ENCODE data around the gene GOLT1A. TPM values are rescaled to one million over a fixed set of nuclear protein-coding genes. Genes with fewer than 3 reads are reported as not detected.

GOLT1A gene
- total and polyA plus RNA-seq, 7 experiments from 2014 or later = 1.3 TPM; not detected in 5

GRCh38 chr1:204260601-204261197 is 46.9 kb upstream of the GOLT1A start:
- H3K4me3 Mint-ChIP-seq = no peak overlapping the region
- intact Hi-C loops (cut with micrococcal nuclease) = no loop called here
- no peaks in the 10 kb centered on the region for H3K9me3 ChIP-seq (ENCODE audit: control insufficient read depth in 2 of 3, low read length in 3 of 3)
- H3K36me3 Mint-ChIP-seq = no peaks in the 10 kb centered on the region
- ATAC-seq = no peak
- no peak overlapping the region for H3K4me3 ChIP-seq (ENCODE audit: low read length)
- H3K27me3 Mint-ChIP-seq = peaks cover 0 to 6% (median 0%) of the 10 kb centered on the region in 5 donors
- no peaks in the 10 kb centered on the region for H3K36me3 ChIP-seq (ENCODE audit: control insufficient read depth in 2 of 3, insufficient read depth in 3 of 3, low read length in 3 of 3)
- CTCF ChIA-PET = interaction anchor here (3.5 kb wide), 1 partner anchor 102 kb away, joined by 15 read pairs; no protein-coding TSS in a partner anchor
- DNase-seq = no peak
- POLR2A ChIA-PET = no interaction called here
- no peak overlapping the region for H3K27ac ChIP-seq (ENCODE audit: low read depth, low read length)
- no peak overlapping the region for H3K27ac Mint-ChIP-seq
- no peaks in the 10 kb centered on the region for H3K9me3 Mint-ChIP-seq
- H3K27me3 ChIP-seq (ENCODE audit: control insufficient read depth in 2 of 2, insufficient read depth in 2 of 2, low read length in 2 of 2) = no peaks in the 10 kb centered on the region
- no peaks in the 10 kb centered on the region for H3K4me1 ChIP-seq (ENCODE audit: control insufficient read depth in 2 of 2, insufficient read depth in 2 of 2, low read length in 2 of 2)
- peaks cover 0 to 4% (median 0%) of the 10 kb centered on the region in 7 donors for H3K4me1 Mint-ChIP-seq

GRCh38 chr1:204259782-204260181 is 46.0 kb upstream of the GOLT1A start:
- Histone ChIP-seq H3K4me1 (ENCODE audit: control insufficient read depth in 2 of 2, insufficient read depth in 2 of 2, low read length in 2 of 2) (no peaks in the 10 kb centered on the region), H3K9me3 (ENCODE audit: control insufficient read depth in 2 of 3, low read length in 3 of 3) (no peaks in the 10 kb centered on the region), H3K4me3 (ENCODE audit: low read length) (no peak overlapping the region), H3K36me3 (ENCODE audit: control insufficient read depth in 2 of 3, insufficient read depth in 3 of 3, low read length in 3 of 3) (no peaks in the 10 kb centered on the region), H3K27me3 (ENCODE audit: control insufficient read depth in 2 of 2, insufficient read depth in 2 of 2, low read length in 2 of 2) (no peaks in the 10 kb centered on the region), H3K27ac (ENCODE audit: low read depth, low read length) (no peak overlapping the region)
- Mint-ChIP-seq H3K4me1 (peaks cover 0 to 4% (median 0%) of the 10 kb centered on the region in 7 donors), H3K4me3 (no peak overlapping the region), H3K36me3 (no peaks in the 10 kb centered on the region), H3K27me3 (peaks cover 0 to 6% (median 0%) of the 10 kb centered on the region in 5 donors), H3K9me3 (no peaks in the 10 kb centered on the region), H3K27ac (no peak overlapping the region)
- no peak for DNase-seq
- ATAC-seq = no peak
- intact Hi-C loops (cut with micrococcal nuclease) = no loop called here
- POLR2A ChIA-PET = no interaction called here
- CTCF ChIA-PET = interaction anchor here (3.5 kb wide), 1 partner anchor 103 kb away, joined by 15 read pairs; no protein-coding TSS in a partner anchor

DNA sequence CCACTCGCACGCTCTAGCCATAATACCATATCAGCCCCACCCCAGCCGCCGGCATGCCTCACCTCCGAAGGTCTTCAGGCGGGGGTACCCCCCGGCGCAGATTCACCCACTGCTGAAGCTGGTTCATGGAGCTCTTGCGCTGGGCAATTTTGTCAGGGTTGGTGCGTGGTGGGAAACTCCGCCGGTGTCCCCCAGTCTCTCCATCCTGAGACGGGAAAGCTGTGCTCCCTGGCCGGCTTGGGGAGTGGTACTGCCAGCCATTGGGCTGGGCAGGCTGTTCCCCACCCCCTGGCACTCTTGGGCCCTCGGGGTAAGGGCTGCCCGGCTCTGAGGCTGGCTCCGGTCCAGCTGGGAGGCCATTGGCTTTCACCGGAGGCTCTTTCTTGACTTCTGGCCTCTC is 45.4 kb upstream of the GOLT1A start:
- Histone ChIP-seq H3K27me3 (ENCODE audit: control insufficient read depth in 2 of 2, insufficient read depth in 2 of 2, low read length in 2 of 2) (no peaks in the 10 kb centered on the region), H3K27ac (ENCODE audit: low read depth, low read length) (no peak overlapping the region), H3K9me3 (ENCODE audit: control insufficient read depth in 2 of 3, low read length in 3 of 3) (no peaks in the 10 kb centered on the region), H3K4me3 (ENCODE audit: low read length) (no peak overlapping the region), H3K4me1 (ENCODE audit: control insufficient read depth in 2 of 2, insufficient read depth in 2 of 2, low read length in 2 of 2) (no peaks in the 10 kb centered on the region), H3K36me3 (ENCODE audit: control insufficient read depth in 2 of 3, insufficient read depth in 3 of 3, low read length in 3 of 3) (no peaks in the 10 kb centered on the region)
- no peak for ATAC-seq
- no peak overlapping the region for H3K27ac Mint-ChIP-seq
- peaks cover 0 to 6% (median 0%) of the 10 kb centered on the region in 5 donors for H3K27me3 Mint-ChIP-seq
- H3K9me3 Mint-ChIP-seq = no peaks in the 10 kb centered on the region
- intact Hi-C loops (cut with micrococcal nuclease) = no loop called here
- no peaks in the 10 kb centered on the region for H3K36me3 Mint-ChIP-seq
- ChIA-PET POLR2A (interaction anchor here (0.9 kb wide), 1 partner anchor 68 kb away, joined by 3 read pairs; no protein-coding TSS in a partner anchor), CTCF (interaction anchor here (0.8 to 3.5 kb wide), 3 partner anchors 9 to 103 kb away, joined by 3 to 15 read pairs (median 3); no protein-coding TSS in a partner anchor)
- H3K4me1 Mint-ChIP-seq = peaks cover 0 to 4% (median 0%) of the 10 kb centered on the region in 7 donors
- no peak overlapping the region for H3K4me3 Mint-ChIP-seq
- DNase-seq = no peak

DNA sequence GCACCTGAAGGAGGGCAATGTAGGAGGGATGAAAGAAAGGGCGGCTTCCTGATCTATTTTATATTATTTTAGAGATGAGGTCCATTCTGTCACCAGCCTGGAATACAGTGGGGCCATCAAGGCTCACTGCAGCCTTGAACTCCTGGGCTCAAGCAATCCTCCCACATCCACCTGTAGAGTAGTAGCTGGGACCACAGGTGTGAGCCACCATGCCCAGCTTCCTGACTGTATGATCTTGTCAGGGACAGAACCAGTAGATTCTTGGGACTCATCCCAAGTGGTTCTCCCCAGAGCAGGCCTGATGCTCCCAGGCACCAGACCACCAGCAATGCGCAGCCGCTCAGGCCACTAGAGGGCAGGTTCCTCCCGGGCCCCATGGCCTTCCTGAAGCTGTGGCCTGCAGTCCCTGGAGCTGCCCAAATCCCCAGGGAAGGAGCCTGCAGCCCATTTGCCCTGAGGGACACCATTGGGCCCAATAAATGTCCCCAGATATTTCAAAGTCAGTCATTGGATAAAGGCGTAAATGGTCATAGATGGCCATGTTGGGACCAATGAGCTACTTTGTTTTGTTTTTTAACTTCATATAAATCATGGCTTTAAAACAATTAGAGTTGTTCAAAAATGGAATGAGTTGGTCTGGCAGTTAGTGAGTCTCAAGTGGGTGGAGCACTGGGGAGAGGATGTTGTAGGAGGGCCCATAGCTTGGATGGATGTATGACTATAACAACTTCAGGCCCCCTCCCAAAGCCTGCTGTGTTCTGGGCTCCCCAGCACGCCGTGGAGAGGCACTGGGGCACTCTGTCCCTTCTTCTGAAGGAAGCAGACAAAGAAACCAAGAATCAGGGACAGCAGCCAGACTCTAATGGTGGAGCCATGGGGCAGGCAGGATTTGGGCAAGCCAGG is 44.7 kb upstream of the GOLT1A start:
- Mint-ChIP-seq H3K9me3 (no peaks in the 10 kb centered on the region), H3K4me3 (no peak overlapping the region), H3K4me1 (peaks cover 0 to 4% (median 0%) of the 10 kb centered on the region in 7 donors), H3K36me3 (no peaks in the 10 kb centered on the region), H3K27me3 (peaks cover 0 to 6% (median 0%) of the 10 kb centered on the region in 5 donors), H3K27ac (no peak overlapping the region)
- Histone ChIP-seq H3K27ac (ENCODE audit: low read depth, low read length) (no peak overlapping the region), H3K27me3 (ENCODE audit: control insufficient read depth in 2 of 2, insufficient read depth in 2 of 2, low read length in 2 of 2) (no peaks in the 10 kb centered on the region), H3K4me3 (ENCODE audit: low read length) (no peak overlapping the region), H3K9me3 (ENCODE audit: control insufficient read depth in 2 of 3, low read length in 3 of 3) (no peaks in the 10 kb centered on the region), H3K36me3 (ENCODE audit: control insufficient read depth in 2 of 3, insufficient read depth in 3 of 3, low read length in 3 of 3) (no peaks in the 10 kb centered on the region), H3K4me1 (ENCODE audit: control insufficient read depth in 2 of 2, insufficient read depth in 2 of 2, low read length in 2 of 2) (no peaks in the 10 kb centered on the region)
- CTCF ChIA-PET = interaction anchor here (0.8 to 3.5 kb wide), 3 partner anchors 9 to 104 kb away, joined by 3 to 15 read pairs (median 3); no protein-coding TSS in a partner anchor
- POLR2A ChIA-PET = interaction anchor here (0.9 kb wide), 1 partner anchor 69 kb away, joined by 3 read pairs; no protein-coding TSS in a partner anchor
- intact Hi-C loops (cut with micrococcal nuclease) = loop anchor here (1.0 kb wide), 1 partner anchor 105 kb away; no protein-coding TSS in a partner anchor
- DNase-seq = peak in 4 of 9 donors; percentile 3 to 47 (median 13)
- no peak for ATAC-seq

GRCh38 chr1:204257446-204257845 is 43.7 kb upstream of the GOLT1A start:
- POLR2A ChIA-PET = no interaction called here
- ATAC-seq (no peak), DNase-seq (no peak)
- Mint-ChIP-seq H3K27ac (no peak overlapping the region), H3K4me1 (peaks cover 0 to 4% (median 0%) of the 10 kb centered on the region in 7 donors), H3K36me3 (no peaks in the 10 kb centered on the region), H3K27me3 (peaks cover 0 to 6% (median 0%) of the 10 kb centered on the region in 5 donors), H3K4me3 (no peak overlapping the region), H3K9me3 (no peaks in the 10 kb centered on the region)
- H3K36me3 ChIP-seq (ENCODE audit: control insufficient read depth in 2 of 3, insufficient read depth in 3 of 3, low read length in 3 of 3) = no peaks in the 10 kb centered on the region
- H3K4me1 ChIP-seq (ENCODE audit: control insufficient read depth in 2 of 2, insufficient read depth in 2 of 2, low read length in 2 of 2) = no peaks in the 10 kb centered on the region
- H3K27me3 ChIP-seq (ENCODE audit: control insufficient read depth in 2 of 2, insufficient read depth in 2 of 2, low read length in 2 of 2) = no peaks in the 10 kb centered on the region
- no peak overlapping the region for H3K27ac ChIP-seq (ENCODE audit: low read depth, low read length)
- no peak overlapping the region for H3K4me3 ChIP-seq (ENCODE audit: low read length)
- CTCF ChIA-PET = interaction anchor here (3.5 kb wide), 1 partner anchor 105 kb away, joined by 15 read pairs; no protein-coding TSS in a partner anchor
- intact Hi-C loops (cut with micrococcal nuclease) = no loop called here
- H3K9me3 ChIP-seq (ENCODE audit: control insufficient read depth in 2 of 3, low read length in 3 of 3) = no peaks in the 10 kb centered on the region

GRCh38 chr1:204256531-204256930 is 42.7 kb upstream of the GOLT1A start:
- Histone ChIP-seq H3K36me3 (ENCODE audit: control insufficient read depth in 2 of 3, insufficient read depth in 3 of 3, low read length in 3 of 3) (no peaks in the 10 kb centered on the region), H3K4me1 (ENCODE audit: control insufficient read depth in 2 of 2, insufficient read depth in 2 of 2, low read length in 2 of 2) (no peaks in the 10 kb centered on the region), H3K27ac (ENCODE audit: low read depth, low read length) (no peak overlapping the region), H3K4me3 (ENCODE audit: low read length) (no peak overlapping the region), H3K27me3 (ENCODE audit: control insufficient read depth in 2 of 2, insufficient read depth in 2 of 2, low read length in 2 of 2) (no peaks in the 10 kb centered on the region), H3K9me3 (ENCODE audit: control insufficient read depth in 2 of 3, low read length in 3 of 3) (no peaks in the 10 kb centered on the region)
- H3K27me3 Mint-ChIP-seq = peaks cover 0 to 6% (median 0%) of the 10 kb centered on the region in 5 donors
- H3K4me1 Mint-ChIP-seq = peaks cover 0 to 4% (median 0%) of the 10 kb centered on the region in 7 donors
- CTCF ChIA-PET = no interaction called here
- no peak for DNase-seq
- H3K27ac Mint-ChIP-seq = peak overlapping the region in 1 of 9 donors; percentile 62
- no peak overlapping the region for H3K4me3 Mint-ChIP-seq
- POLR2A ChIA-PET = interaction anchor here (0.6 kb wide), 1 partner anchor 392 kb away, joined by 6 read pairs; no protein-coding TSS in a partner anchor
- H3K36me3 Mint-ChIP-seq = no peaks in the 10 kb centered on the region
- no peaks in the 10 kb centered on the region for H3K9me3 Mint-ChIP-seq
- no peak for ATAC-seq
- intact Hi-C loops (cut with micrococcal nuclease) = no loop called here

Measured in naive thymus-derived CD4-positive, alpha-beta T cell (primary cell).